Activated gamma-delta T cell (primary cell): ENCODE data around the gene RFC4.
"Not testable (repeated sequence)": the region's sequence is repeated elsewhere in the genome, so short reads cannot be mapped to it uniquely, and the experiment has no call there.

Experiments used
- DNase-seq: peaks from one replicate; lab custom pipeline; 2025; lab: John Stamatoyannopoulos, UW
- total RNA-seq, 2 donors: gene quantifications; one replicate each; lab custom pipeline; 2026; lab: John Stamatoyannopoulos, UW

RFC4 gene
- 29.0 to 30.8 reads per million in 2 donors for total RNA-seq

GRCh38 chr3:186806089-186807055 is at the start of gene RFC4:
TSS of gene RFC4 (minus strand) at chr3:186806482. CDS start at chr3:186804713, 1,769 bp downstream.
- peak; percentile 74 for DNase-seq

GRCh38 chr3:186854954-186855353 is 48.7 kb upstream of the RFC4 start:
- no peak for DNase-seq

GRCh38 chr3:186854146-186854545 is 47.9 kb upstream of the RFC4 start:
- DNase-seq: no peak

GRCh38 chr3:186852994-186853393 is 46.7 kb upstream of the RFC4 start:
- DNase-seq: no peak

- DNase-seq: not testable (repeated sequence)
Observed at GRCh38 chr3:186851835-186852234, 45.6 kb upstream of the RFC4 start.

- no peak for DNase-seq
Observed at GRCh38 chr3:186849374-186849975, 43.2 kb upstream of the RFC4 start.

- no peak for DNase-seq
Observed at GRCh38 chr3:186847437-186847836, 41.2 kb upstream of the RFC4 start.

GRCh38 chr3:186845756-186846155 is 39.5 kb upstream of the RFC4 start:
- no peak for DNase-seq

GRCh38 chr3:186844908-186845307 is 38.6 kb upstream of the RFC4 start:
- DNase-seq: no peak

GRCh38 chr3:186843039-186843432 is 36.8 kb upstream of the RFC4 start:
- no peak for DNase-seq

GRCh38 chr3:186842426-186843038 is 36.2 kb upstream of the RFC4 start, which contains the start of gene ADIPOQ:
TSS of gene ADIPOQ (plus strand) at chr3:186842710. CDS start at chr3:186853059, 10,349 bp downstream.
- no peak for DNase-seq

GRCh38 chr3:186841620-186842019 is 35.3 kb upstream of the RFC4 start:
- DNase-seq: no peak

- no peak for DNase-seq
Observed at GRCh38 chr3:186839874-186840641, 33.8 kb upstream of the RFC4 start.

- DNase-seq: no peak
Observed at GRCh38 chr3:186832276-186832675, 26.0 kb upstream of the RFC4 start.

- DNase-seq: no peak
Observed at GRCh38 chr3:186831798-186832197, 25.5 kb upstream of the RFC4 start.

GRCh38 chr3:186828340-186828739 is 22.1 kb upstream of the RFC4 start:
- DNase-seq: no peak

- DNase-seq: peak; percentile 80
Observed at GRCh38 chr3:186826976-186827857, 20.9 kb upstream of the RFC4 start.

GRCh38 chr3:186826410-186826975 is 20.2 kb upstream of the RFC4 start:
- no peak for DNase-seq

- no peak for DNase-seq
Observed at GRCh38 chr3:186825872-186826409, 19.7 kb upstream of the RFC4 start.

GRCh38 chr3:186825294-186825821 is 19.1 kb upstream of the RFC4 start:
- no peak for DNase-seq
